Measurements from ENCODE around the gene HEXIM1. TPM values are rescaled to one million over a fixed set of nuclear protein-coding genes. Genes with fewer than 3 reads are reported as not detected.

The HEXIM1 gene
- total and polyA plus RNA-seq, 10 donors: 12.9 to 43.1 (median 26.7) TPM

DNA sequence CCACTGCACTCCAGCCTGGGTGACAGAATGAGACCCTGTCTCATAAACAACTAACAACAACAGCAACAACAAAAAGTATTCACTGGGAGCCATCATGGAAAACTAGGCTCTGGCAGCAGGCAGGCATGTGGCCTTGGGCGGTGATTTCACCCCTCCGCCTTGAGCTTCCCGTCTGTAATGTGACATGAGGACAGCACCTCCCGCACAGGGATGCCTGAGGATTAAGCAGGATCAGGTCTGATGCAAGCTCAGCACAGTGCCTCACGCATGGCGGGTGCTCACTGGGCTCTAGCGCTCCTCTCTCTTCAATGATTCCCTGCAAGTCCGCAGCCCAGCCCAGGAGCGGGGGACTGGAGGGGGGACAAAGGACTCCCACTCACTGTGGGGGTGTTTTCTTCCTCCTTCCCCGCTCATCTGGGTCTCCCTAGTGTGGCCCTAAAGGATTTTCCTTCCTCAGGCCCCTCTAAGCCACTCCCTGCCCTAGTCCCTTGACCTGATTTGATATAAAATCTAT lies 18.8 kb upstream of the HEXIM1 start:
- intact Hi-C loops (cut with DNase I; ENCODE audit: low total_unique reads): no loop called here
- no peaks in the 10 kb centered on the region for H3K27me3 ChIP-seq (replicated peaks in 1 of 7)
- H3K36me3 ChIP-seq: no peaks in the 10 kb centered on the region
- no peak overlapping the region for H3K4me3 ChIP-seq
- 68 to 82% (median 79%) methylated on average over 10 of the region's 10 CpGs for WGBS, 5 donors
- no peaks in the 10 kb centered on the region for H3K9me3 ChIP-seq
- peak overlapping the region in 2 of 8 donors; percentile 11 to 38 for H3K27ac ChIP-seq
- TF ChIP-seq POLR2A (IDR thresholded peaks at IDR 0.05): no peak
- TF ChIP-seq POLR2AphosphoS5 (IDR thresholded peaks at IDR 0.05): peak in 1 of 3 donors; percentile 33
- H3K4me1 ChIP-seq: peaks cover 5 to 70% (median 27%) of the 10 kb centered on the region in 6 donors
- no peak for DNase-seq

DNA sequence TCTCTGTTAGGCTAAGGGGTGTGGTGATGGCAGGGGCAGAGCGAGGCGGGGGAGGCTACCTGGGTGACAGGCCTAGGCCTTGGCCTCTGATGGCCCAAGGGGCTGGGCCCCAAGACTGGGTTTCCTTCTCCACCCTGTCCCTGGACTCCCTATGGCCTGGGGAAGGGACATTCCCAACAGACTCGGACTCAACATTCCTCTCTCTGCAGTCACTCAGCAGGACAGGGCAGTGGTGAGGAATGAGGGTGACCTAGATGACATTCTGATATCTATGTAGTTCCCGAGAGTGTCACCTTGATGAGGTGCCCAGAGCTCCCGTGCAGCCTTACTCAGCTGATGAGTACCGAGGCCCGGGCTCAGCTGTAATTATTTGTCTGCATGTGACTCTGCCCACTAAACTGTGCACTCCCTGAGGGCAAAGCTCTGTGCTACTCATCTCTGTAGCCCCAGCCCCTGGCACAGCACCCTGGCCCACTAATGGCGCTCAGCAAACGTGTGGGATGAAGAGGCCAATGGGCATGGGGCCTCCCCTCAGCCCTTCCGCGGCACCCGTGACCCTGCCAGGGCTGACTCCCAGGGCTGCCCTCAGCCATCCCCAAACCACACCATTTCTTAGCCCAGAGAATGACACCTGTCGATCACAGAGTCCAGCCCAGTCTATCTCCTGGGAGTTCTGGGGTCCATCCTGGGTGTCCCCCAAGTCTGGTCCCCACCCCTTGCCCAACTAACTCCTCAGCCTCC lies 18.2 kb upstream of the HEXIM1 start:
- intact Hi-C loops (cut with DNase I; ENCODE audit: low total_unique reads): no loop called here
- H3K27ac ChIP-seq: no peak overlapping the region
- DNase-seq: no peak
- WGBS, 5 donors: 70 to 83% (median 71%) methylated on average over 9 to 13 of the region's 13 CpGs
- peaks cover 5 to 71% (median 28%) of the 10 kb centered on the region in 6 donors for H3K4me1 ChIP-seq
- no peaks in the 10 kb centered on the region for H3K36me3 ChIP-seq
- no peaks in the 10 kb centered on the region for H3K9me3 ChIP-seq
- H3K4me3 ChIP-seq: no peak overlapping the region
- H3K27me3 ChIP-seq (replicated peaks in 1 of 7): no peaks in the 10 kb centered on the region
- TF ChIP-seq, protein P1, sequence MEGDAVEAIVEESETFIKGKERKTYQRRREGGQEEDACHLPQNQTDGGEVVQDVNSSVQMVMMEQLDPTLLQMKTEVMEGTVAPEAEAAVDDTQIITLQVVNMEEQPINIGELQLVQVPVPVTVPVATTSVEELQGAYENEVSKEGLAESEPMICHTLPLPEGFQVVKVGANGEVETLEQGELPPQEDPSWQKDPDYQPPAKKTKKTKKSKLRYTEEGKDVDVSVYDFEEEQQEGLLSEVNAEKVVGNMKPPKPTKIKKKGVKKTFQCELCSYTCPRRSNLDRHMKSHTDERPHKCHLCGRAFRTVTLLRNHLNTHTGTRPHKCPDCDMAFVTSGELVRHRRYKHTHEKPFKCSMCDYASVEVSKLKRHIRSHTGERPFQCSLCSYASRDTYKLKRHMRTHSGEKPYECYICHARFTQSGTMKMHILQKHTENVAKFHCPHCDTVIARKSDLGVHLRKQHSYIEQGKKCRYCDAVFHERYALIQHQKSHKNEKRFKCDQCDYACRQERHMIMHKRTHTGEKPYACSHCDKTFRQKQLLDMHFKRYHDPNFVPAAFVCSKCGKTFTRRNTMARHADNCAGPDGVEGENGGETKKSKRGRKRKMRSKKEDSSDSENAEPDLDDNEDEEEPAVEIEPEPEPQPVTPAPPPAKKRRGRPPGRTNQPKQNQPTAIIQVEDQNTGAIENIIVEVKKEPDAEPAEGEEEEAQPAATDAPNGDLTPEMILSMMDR (IDR thresholded peaks at IDR 0.05 in 8 of 11, conservative IDR thresholded peaks at IDR 0.05 in 3 of 11): no peak
- no peak for TF ChIP-seq POLR2AphosphoS5 (IDR thresholded peaks at IDR 0.05)
- no peak for TF ChIP-seq POLR2A (IDR thresholded peaks at IDR 0.05)

DNA sequence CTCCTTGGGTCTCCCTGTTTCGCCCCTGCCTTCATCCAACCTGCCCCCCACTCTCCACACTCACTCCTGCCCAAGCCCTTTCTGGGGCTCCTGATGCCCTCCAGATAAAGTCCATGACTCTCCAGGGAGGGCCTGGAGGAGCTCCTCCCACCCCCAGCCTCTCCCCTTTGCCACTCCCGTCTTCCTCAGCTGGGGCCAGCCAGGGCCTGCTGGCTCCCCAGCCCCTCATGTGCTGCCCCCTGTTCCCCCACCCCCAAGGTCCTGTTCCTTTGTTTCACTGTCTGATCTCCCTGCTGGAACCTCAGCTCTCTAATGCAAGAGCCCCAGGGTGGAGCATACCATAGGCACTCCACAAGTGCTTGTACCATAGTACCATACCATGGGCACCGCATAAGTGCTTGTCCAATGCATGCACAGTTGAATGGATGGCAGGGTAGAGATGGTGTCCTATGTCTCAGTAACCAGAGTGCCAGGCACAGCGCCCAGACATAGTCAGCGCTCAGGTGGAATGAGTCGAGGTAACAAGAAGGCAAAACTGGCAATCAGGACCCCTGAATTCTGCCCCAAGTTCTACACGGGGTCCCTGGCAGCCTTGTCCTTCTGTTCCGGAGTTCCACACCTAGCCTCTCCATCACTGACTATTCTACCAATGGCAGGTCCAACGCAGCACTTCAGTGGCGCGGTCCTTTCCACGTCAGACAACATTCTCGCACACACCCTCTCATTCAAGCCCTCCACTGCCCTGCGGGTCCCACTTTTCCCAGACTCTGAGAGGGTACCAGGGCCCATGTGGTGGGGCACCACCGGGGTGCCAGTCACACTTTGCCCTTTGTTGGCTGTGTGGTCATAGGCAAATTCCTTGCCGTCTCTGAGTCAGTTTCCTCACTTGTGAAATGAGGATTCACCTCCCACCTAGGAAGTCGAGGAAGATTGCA lies 17.3 kb upstream of the HEXIM1 start:
- Histone ChIP-seq H3K4me3 (peak overlapping the region in 3 of 8 donors; percentile 83 to 92 (median 83)), H3K9me3 (no peaks in the 10 kb centered on the region), H3K27me3 (replicated peaks in 1 of 7) (no peaks in the 10 kb centered on the region), H3K36me3 (no peaks in the 10 kb centered on the region), H3K4me1 (peaks cover 7 to 77% (median 31%) of the 10 kb centered on the region in 6 donors), H3K27ac (no peak overlapping the region)
- WGBS, 5 donors: 79 to 90% (median 81%) methylated on average over 17 of the region's 17 CpGs
- TF ChIP-seq, protein P1 (IDR thresholded peaks at IDR 0.05 in 8 of 11, conservative IDR thresholded peaks at IDR 0.05 in 3 of 11): no peak
- TF ChIP-seq POLR2AphosphoS5 (IDR thresholded peaks at IDR 0.05) (no peak), POLR2A (IDR thresholded peaks at IDR 0.05) (no peak)
- intact Hi-C loops (cut with DNase I; ENCODE audit: low total_unique reads): no loop called here
- DNase-seq: no peak

DNA sequence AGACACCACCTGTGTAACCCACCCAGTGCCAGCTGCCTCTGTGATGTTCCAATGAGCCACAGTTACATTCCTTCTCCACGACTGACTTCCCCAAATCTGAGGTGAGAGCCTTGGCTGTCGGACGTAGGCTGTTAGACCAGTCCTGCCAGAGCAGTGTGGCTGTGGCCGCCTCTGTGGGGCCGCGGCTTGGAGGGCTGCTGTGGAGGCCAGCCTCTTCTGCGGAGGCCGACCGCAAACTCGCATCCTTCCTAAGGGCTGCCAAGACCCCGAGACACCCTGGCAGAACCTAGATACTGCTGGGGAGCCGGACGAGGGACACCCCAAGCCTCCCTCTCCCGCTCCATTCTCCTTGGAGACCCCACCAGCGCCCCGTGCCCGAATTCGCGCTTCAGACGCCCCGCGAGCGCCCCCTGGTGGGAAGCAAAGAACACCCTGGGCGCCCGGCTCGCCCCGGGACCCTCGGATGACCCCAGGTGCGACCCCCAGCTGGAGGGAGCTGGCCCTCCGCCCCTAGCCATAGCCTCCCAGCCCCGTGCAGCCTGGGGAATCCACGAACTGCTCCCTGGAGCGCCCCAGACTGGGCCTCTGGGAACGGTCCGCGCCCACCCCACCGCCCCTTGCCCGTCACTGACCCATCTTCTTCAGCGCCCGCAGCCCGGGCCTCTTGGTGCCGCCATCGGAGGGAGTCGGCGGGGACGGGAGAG lies 16.5 kb upstream of the HEXIM1 start:
- Histone ChIP-seq H3K27ac (peak overlapping the region; percentile 35 to 98 (median 94)), H3K4me3 (peak overlapping the region; percentile 65 to 92 (median 80)), H3K9me3 (no peaks in the 10 kb centered on the region), H3K4me1 (peaks cover 14 to 84% (median 39%) of the 10 kb centered on the region in 6 donors), H3K36me3 (no peaks in the 10 kb centered on the region), H3K27me3 (replicated peaks in 1 of 7) (no peaks in the 10 kb centered on the region)
- TF ChIP-seq, protein P1 (IDR thresholded peaks at IDR 0.05 in 8 of 11, conservative IDR thresholded peaks at IDR 0.05 in 3 of 11): peak; percentile 40 to 87 (median 75)
- no peak for TF ChIP-seq POLR2A (IDR thresholded peaks at IDR 0.05)
- TF ChIP-seq POLR2AphosphoS5 (IDR thresholded peaks at IDR 0.05): no peak
- DNase-seq: peak; percentile 89
- 8 to 46% (median 10%) methylated on average over 8 to 46 of the region's 46 CpGs for WGBS, 5 donors
- intact Hi-C loops (cut with DNase I; ENCODE audit: low total_unique reads): no loop called here
